Immature natural killer cell (primary cell): ENCODE data around the gene STK32B. TPM values are rescaled to one million over a fixed set of nuclear protein-coding genes. Genes with fewer than 3 reads are reported as not detected.
"Not testable (repeated sequence)": the region's sequence is repeated elsewhere in the genome, so short reads cannot be mapped to it uniquely, and the experiment has no call there.

Experiments
- DNase-seq, 3 donors: peaks; one replicate each; pipeline ENCODE4 v3.0.0; 2022; ENCODE audit warnings: mixed read lengths in 1 of 3
- H3K27ac Mint-ChIP-seq, 6 donors: one replicate each; pipeline ENCODE4 v1.8.0; 2020; ENCODE audit warnings: mixed read lengths in 6 of 6, mild to moderate bottlenecking in 5 of 6, inconsistent platforms in 4 of 6, moderate library complexity in 3 of 6
- H3K27me3 Mint-ChIP-seq, 3 donors: one replicate each; pipeline ENCODE4 v1.8.0; 2020 to 2021; ENCODE audit warnings: low read depth in 3 of 3, mild to moderate bottlenecking in 3 of 3, mixed read lengths in 3 of 3, moderate library complexity in 3 of 3, inconsistent platforms in 1 of 3
- H3K36me3 Mint-ChIP-seq, 3 donors: one replicate each; pipeline ENCODE4 v1.8.0; 2020; ENCODE audit warnings: mixed read lengths in 3 of 3, inconsistent platforms in 2 of 3, mild to moderate bottlenecking in 2 of 3
- H3K4me1 Mint-ChIP-seq, 2 donors: one replicate each; pipeline ENCODE4 v1.8.0; 2020; ENCODE audit warnings: inconsistent platforms in 2 of 2, mild to moderate bottlenecking in 2 of 2, mixed read lengths in 2 of 2, moderate library complexity in 1 of 2
- H3K4me3 Mint-ChIP-seq, 5 donors: one replicate each; pipeline ENCODE4 v1.8.0; 2020; ENCODE audit warnings: mild to moderate bottlenecking in 5 of 5, mixed read lengths in 5 of 5, inconsistent platforms in 3 of 5, moderate library complexity in 3 of 5
- H3K9me3 Mint-ChIP-seq, 6 donors: one replicate each; pipeline ENCODE4 v1.8.0; 2020; ENCODE audit warnings: mild to moderate bottlenecking in 6 of 6, mixed read lengths in 6 of 6, inconsistent platforms in 4 of 6, moderate library complexity in 3 of 6
- polyA plus RNA-seq, 3 donors: library from polyadenylated mRNA; unstranded; fragments of 300-500 nt; fragmentation: Illumina TruSeq; gene quantifications; one replicate each; pipeline ENCODE4 v1.2.3, GENCODE V29; 2021

The STK32B gene
- polyA plus RNA-seq, 3 donors from 2014 or later = not detected

DNA sequence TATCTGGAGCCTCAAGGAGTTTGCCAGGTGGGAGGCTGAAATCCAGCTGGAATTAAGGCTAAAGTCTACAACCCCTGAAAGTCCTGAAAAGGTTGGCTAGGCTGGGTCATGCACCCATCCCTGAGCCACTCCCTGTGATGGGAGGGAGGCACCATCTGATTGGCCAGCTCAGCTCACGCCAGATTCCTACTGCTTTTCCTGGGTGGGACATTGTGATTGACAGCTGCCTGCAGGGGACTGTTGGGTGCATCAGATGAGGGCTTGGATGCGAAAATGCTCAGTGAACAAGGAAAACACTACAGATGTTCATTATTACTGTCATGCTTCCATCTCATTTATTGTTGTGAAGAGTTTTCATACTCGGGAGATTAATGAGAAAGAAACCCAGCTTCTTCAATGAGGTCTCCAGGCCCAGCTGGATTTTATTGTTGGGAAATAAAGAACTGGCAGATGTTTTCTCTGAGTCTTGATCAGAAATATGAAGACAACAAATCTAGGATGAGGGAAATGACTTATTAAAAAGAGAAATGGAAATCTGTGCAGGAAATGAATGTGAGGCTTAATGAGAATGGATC, 185.9 kb downstream of the STK32B start:
- no peak for DNase-seq
- Mint-ChIP-seq H3K27me3 (peaks cover 0 to 2% (median 0%) of the 10 kb centered on the region in 3 donors), H3K36me3 (no peaks in the 10 kb centered on the region), H3K27ac (no peak overlapping the region), H3K4me1 (no peaks in the 10 kb centered on the region), H3K4me3 (no peak overlapping the region), H3K9me3 (no peaks in the 10 kb centered on the region)

DNA sequence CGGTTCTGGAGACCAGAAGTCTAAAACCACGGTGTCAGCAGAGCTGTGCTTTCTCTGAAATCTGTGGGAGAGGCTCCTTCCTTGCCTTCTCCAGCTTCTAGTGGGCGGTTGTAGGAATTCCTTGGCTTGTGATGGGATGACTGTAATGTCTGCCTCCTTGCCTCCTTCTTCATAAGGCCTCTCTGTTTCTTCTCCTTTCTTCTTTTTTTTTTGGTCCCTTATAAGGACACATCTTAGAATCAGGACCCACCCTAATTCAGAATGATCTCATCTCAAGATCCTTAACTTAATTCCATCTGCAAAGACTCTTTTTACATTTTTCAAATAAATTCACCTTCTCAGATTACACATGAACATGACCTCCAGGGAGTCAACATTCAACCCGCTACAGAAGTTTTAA, 186.9 kb downstream of the STK32B start:
- no peak for DNase-seq
- Mint-ChIP-seq H3K4me1 (no peaks in the 10 kb centered on the region), H3K27me3 (peaks cover 0 to 2% (median 0%) of the 10 kb centered on the region in 3 donors), H3K4me3 (no peak overlapping the region), H3K36me3 (no peaks in the 10 kb centered on the region), H3K9me3 (no peaks in the 10 kb centered on the region), H3K27ac (no peak overlapping the region)

DNA sequence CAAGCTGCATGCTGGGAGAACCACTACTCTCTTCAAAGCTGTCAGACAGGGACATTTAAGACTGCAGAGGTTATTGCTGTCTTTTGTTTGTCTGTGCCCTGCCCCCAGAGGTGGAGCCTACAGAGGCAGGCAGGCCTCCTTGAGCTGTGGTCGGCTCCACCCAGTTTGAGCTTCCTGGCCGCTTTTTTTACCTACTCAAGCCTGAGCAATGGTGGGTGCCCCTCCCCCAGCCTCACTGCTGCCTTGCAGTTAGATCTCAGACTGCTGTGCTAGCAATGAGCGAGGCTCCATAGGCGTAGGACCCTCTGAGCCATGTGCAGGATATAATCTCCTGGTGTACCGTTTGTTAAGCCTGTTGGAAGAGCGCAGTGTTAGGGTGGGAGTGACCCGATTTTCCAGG, 195.8 kb downstream of the STK32B start:
- H3K4me1 Mint-ChIP-seq, DNase-seq, H3K27ac Mint-ChIP-seq, H3K27me3 Mint-ChIP-seq, H3K9me3 Mint-ChIP-seq, H3K4me3 Mint-ChIP-seq, H3K36me3 Mint-ChIP-seq: not testable (repeated sequence)

DNA sequence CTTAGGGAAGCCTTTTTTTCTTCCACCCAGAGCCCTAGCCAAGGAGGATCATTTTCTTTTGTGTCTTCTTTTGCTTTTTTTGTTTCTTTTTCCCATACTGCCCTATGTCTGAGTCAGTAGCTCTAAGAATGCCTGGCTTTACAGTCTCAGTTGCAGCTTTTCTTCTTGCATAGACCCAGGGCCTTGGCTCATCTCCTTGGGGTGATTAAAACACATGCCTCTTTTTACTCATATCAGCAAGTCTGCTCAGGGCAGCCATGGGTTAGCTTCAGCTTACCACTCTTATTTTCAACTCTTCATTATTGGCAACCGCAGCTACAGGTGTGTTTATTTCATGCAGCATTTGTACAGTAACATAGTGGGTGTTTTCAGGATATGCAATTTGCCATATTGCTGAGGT, 196.5 kb downstream of the STK32B start:
- H3K27me3 Mint-ChIP-seq = peaks cover 2 to 3% (median 3%) of the 10 kb centered on the region in 3 donors
- no peak for DNase-seq
- H3K9me3 Mint-ChIP-seq = peaks cover 0 to 3% (median 0%) of the 10 kb centered on the region in 6 donors
- H3K4me3 Mint-ChIP-seq = no peak overlapping the region
- H3K36me3 Mint-ChIP-seq = no peaks in the 10 kb centered on the region
- no peak overlapping the region for H3K27ac Mint-ChIP-seq
- no peaks in the 10 kb centered on the region for H3K4me1 Mint-ChIP-seq

DNA sequence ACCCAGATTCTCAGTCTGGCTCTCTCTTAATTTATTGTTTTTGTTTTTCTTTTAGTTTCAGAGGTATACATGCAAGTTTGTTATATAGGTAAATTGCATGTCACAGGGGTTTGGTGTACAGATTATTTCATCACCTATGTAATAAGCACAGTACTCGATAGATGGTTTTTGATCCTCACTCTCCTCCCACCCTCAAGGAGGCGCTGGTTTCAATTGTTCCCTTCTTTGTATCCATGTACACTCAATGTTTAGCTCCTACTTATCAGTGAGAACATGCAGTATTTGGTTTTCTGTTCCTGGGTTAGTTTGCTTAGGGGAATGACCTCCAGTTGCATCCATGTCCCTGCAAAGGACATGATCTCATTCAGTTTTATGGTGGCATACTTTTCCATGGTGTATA, 198.4 kb downstream of the STK32B start:
- Mint-ChIP-seq H3K4me1 (no peaks in the 10 kb centered on the region), H3K27me3 (peaks cover 1 to 3% (median 2%) of the 10 kb centered on the region in 3 donors), H3K36me3 (no peaks in the 10 kb centered on the region), H3K9me3 (peaks cover 0 to 3% (median 0%) of the 10 kb centered on the region in 6 donors), H3K4me3 (no peak overlapping the region), H3K27ac (no peak overlapping the region)
- no peak for DNase-seq

DNA sequence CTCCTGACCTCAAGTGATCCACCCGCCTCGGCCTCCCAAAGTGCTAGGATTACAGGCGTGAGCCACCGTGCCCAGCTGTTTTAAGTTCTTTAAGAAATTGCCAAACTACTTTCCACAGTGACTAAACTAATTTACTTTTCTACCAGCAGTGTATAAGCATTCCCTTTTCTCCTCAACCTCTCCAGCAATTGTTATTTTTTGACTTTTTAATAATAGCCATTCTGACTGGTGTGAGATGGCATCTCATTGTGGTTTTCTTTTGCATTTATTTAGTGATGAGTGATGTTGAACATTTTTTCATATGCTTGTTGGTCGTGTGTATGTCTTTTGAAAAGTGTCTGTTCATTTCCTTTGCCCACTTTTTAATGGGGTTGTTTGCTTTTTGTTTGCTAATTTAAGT, 199.3 kb downstream of the STK32B start:
- not testable (repeated sequence) for H3K36me3 Mint-ChIP-seq, H3K27me3 Mint-ChIP-seq, DNase-seq, H3K4me3 Mint-ChIP-seq, H3K27ac Mint-ChIP-seq, H3K9me3 Mint-ChIP-seq, H3K4me1 Mint-ChIP-seq

DNA sequence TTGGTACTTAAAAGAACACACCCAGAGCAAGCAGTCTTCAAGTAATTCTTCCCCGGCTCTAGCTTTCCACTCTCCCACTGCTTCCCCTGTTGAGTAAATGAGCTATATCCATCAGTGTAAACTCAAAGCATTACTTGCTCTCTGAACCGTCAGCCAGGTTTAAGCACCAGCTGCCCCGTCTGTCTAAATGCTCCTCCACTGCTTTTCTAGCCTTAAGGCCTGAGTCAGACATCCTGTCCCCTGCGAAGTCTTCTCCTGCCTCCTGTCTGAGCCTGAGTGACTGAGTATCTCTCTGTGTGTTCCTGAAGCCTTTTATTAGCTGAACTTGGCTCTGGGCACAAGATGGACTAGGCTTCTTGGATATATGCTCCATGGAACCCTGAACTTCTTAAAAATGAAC, 205.1 kb downstream of the STK32B start:
- no peak overlapping the region for H3K4me3 Mint-ChIP-seq
- DNase-seq = no peak
- H3K36me3 Mint-ChIP-seq = no peaks in the 10 kb centered on the region
- no peaks in the 10 kb centered on the region for H3K4me1 Mint-ChIP-seq
- H3K27me3 Mint-ChIP-seq = peaks cover 0 to 2% (median 0%) of the 10 kb centered on the region in 3 donors
- no peaks in the 10 kb centered on the region for H3K9me3 Mint-ChIP-seq
- H3K27ac Mint-ChIP-seq = no peak overlapping the region

DNA sequence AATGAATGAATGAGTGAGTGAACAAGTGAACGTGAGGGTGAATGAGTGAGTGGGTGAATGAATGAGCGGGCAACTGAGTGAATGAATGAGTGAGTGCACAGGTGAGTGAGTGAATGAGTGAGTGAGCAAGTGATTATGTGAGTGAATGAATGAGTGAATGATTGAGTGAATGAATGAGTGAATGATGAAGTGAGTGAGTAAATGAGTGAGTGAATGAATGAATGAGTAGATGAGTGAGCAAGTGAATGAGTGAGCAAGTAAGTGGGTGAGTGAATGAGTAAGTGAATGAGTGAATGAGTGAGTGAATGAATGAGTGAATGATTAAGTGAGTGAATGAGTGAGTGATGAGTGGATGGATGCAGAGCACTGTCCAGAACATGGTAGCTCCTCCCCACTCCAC, 205.8 kb downstream of the STK32B start:
- H3K36me3 Mint-ChIP-seq = no peaks in the 10 kb centered on the region
- no peak overlapping the region for H3K27ac Mint-ChIP-seq
- no peak overlapping the region for H3K4me3 Mint-ChIP-seq
- no peaks in the 10 kb centered on the region for H3K4me1 Mint-ChIP-seq
- peaks cover 0 to 4% (median 0%) of the 10 kb centered on the region in 3 donors for H3K27me3 Mint-ChIP-seq
- no peak for DNase-seq
- no peaks in the 10 kb centered on the region for H3K9me3 Mint-ChIP-seq

DNA sequence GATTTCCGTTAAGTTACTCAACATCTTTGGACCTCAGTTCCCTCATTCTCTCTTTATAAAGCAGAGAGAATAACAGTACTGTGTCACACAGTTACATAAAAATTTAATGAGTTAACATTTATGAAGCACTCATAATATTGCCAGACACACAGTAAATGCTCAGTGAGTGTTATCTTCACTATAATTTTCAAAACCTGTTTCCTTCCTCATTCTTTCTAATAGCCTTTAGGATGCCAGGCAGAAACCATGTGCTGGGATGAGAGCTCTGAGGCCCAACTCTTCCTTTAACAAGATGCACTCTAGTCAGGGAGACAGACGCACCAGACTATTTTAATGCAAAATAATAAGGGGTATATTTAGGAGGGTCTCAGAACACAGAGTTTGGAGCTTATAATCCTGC, 208.2 kb downstream of the STK32B start:
- Mint-ChIP-seq H3K36me3 (no peaks in the 10 kb centered on the region), H3K4me3 (no peak overlapping the region), H3K27ac (no peak overlapping the region), H3K9me3 (no peaks in the 10 kb centered on the region), H3K4me1 (no peaks in the 10 kb centered on the region), H3K27me3 (peaks cover 0 to 9% (median 4%) of the 10 kb centered on the region in 3 donors)
- no peak for DNase-seq

DNA sequence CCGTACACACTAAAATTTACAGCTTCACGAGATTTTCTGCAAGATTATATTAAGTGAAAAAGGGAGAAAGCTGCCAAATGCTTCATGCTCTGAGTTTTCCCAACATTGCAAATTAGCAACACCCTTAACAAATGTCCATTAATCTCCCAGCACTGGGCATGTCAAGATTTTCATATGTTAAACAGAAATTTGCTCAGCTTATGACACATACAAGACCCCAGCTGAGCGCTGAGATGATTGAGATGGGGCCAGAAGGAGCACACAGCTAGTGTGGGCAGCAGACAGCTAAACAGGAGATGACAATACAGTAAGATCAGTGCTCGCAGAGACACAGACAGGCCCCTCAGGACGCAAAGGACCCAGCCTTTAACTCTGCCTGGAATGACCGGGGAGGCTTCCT, 208.8 kb downstream of the STK32B start:
- DNase-seq = no peak
- H3K36me3 Mint-ChIP-seq = no peaks in the 10 kb centered on the region
- H3K27me3 Mint-ChIP-seq = peaks cover 0 to 9% (median 4%) of the 10 kb centered on the region in 3 donors
- H3K27ac Mint-ChIP-seq = no peak overlapping the region
- H3K9me3 Mint-ChIP-seq = no peaks in the 10 kb centered on the region
- H3K4me3 Mint-ChIP-seq = no peak overlapping the region
- no peaks in the 10 kb centered on the region for H3K4me1 Mint-ChIP-seq

DNA sequence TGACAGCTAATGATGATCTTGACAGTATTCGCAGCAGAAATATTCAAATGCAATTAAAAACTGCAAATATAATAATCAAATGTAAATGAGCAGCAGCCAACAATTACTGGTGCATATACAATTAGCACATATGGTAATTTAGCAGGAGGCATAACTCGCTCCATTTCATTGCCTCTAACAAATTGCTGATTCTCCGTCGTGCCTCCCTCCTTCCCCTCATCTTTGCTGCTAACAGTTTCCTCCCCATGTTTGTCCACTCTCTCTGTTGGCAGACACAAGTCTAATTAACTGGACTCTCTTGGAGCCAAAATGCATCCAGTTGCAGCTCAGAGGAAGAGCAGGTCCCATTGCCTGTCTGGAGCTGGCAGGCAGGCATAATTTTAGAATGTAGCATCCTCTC, 210.6 kb downstream of the STK32B start:
- no peaks in the 10 kb centered on the region for H3K9me3 Mint-ChIP-seq
- no peak overlapping the region for H3K27ac Mint-ChIP-seq
- H3K4me3 Mint-ChIP-seq = no peak overlapping the region
- peaks cover 0 to 9% (median 4%) of the 10 kb centered on the region in 3 donors for H3K27me3 Mint-ChIP-seq
- DNase-seq = no peak
- H3K36me3 Mint-ChIP-seq = no peaks in the 10 kb centered on the region
- no peaks in the 10 kb centered on the region for H3K4me1 Mint-ChIP-seq

DNA sequence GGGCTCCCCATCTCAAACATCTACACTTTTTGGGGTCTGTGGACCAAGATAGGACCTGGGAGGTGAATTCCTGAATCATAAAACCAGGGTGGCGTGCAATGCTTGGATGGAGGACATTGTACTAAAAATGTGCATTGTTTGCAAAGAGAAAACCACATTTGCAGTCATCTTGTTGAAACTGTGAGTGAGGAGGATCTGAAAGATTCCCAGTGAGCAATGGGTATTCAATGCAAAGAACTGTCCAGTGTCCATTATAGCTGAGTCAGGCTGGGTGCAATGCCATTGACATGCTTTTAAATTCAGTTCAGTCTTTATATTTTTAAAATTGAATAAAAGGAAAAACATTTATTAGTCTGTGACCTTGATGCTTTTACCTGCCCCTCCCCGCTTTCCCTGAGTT, 215.7 kb downstream of the STK32B start:
- no peak for DNase-seq
- peaks cover 2 to 9% (median 3%) of the 10 kb centered on the region in 3 donors for H3K27me3 Mint-ChIP-seq
- no peaks in the 10 kb centered on the region for H3K9me3 Mint-ChIP-seq
- H3K4me1 Mint-ChIP-seq = no peaks in the 10 kb centered on the region
- H3K36me3 Mint-ChIP-seq = no peaks in the 10 kb centered on the region
- no peak overlapping the region for H3K27ac Mint-ChIP-seq
- H3K4me3 Mint-ChIP-seq = no peak overlapping the region

DNA sequence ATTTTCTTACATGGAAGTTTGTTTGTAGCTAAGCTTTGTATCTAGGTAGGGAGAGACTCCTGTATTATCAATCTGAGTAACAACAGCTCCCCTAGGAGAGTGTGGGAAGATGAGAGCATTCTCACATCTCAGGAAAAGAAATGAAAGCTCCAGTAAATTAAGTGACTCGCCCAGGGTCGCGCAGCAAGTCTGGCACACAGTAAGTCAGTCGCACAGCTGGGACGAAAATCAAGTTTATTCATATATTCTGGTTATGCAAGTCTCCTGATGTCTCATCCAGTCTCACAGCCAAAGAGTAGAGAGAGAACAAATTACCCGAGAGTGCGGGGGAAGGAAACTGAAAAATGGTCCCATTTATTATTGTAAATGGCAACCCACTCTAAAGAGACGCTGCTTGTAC, 216.1 kb downstream of the STK32B start:
- H3K4me1 Mint-ChIP-seq = no peaks in the 10 kb centered on the region
- no peak overlapping the region for H3K4me3 Mint-ChIP-seq

DNA sequence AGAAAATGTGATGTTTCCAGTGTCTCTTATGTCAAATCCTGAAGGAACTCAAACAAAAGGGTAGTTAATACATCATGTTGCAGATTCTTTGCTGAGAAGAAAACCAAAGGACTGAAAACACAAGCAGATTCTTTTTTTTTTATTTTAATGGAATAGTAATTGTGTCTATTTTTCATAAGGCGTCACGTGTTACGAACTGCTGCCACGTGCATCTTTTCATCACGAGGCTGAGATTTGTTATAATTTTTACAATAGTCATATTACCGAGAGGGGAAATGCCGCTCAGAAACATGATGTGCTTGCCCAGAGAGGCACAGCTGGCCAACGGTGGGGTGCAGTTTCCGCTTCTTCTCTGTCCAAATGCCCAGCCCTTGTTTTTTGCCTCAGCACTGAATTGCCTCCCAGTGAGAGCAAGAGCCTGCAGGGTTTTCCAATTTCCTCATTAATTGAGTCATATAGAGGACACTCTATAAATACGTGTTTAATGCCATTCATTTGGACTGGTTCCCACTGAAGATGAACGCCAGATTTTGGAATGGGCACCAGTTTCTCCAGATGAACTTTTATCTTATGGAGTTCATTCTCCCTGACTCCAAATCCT, 225.3 kb downstream of the STK32B start:
- Mint-ChIP-seq H3K27ac (no peak overlapping the region), H3K4me1 (no peaks in the 10 kb centered on the region), H3K36me3 (no peaks in the 10 kb centered on the region), H3K9me3 (peaks cover 0 to 6% (median 0%) of the 10 kb centered on the region in 6 donors), H3K27me3 (no peaks in the 10 kb centered on the region), H3K4me3 (no peak overlapping the region)
- DNase-seq = no peak

More for the DNA sequence above, 216.1 kb downstream of the STK32B start:
- Mint-ChIP-seq H3K9me3 (no peaks in the 10 kb centered on the region), H3K27me3 (peaks cover 2 to 9% (median 3%) of the 10 kb centered on the region in 3 donors), H3K36me3 (no peaks in the 10 kb centered on the region), H3K27ac (no peak overlapping the region)
- no peak for DNase-seq

DNA sequence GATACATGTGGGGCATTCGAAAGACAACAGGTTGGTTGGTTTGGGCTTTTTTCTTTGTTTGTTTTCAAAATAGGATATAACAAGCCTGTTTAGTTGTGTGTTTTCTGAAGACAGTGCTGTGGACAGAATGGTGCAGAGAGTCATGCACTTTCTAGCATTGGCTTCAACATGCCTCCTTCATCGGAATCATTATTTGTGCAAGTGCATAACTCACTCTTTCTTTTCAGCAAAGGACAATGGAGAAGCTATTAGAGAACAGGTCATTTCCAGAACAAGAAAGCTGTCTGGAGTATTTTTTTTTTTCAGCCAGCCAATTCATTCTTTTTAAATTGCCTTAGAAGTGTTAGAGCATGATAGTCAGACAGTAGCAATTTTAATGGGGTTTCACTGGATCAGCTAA, 225.8 kb downstream of the STK32B start:
- H3K27me3 Mint-ChIP-seq = no peaks in the 10 kb centered on the region
- no peak overlapping the region for H3K4me3 Mint-ChIP-seq

More for the DNA sequence above, 225.8 kb downstream of the STK32B start:
- no peaks in the 10 kb centered on the region for H3K4me1 Mint-ChIP-seq
- no peak overlapping the region for H3K27ac Mint-ChIP-seq
- H3K36me3 Mint-ChIP-seq = no peaks in the 10 kb centered on the region
- no peak for DNase-seq
- peaks cover 0 to 6% (median 0%) of the 10 kb centered on the region in 6 donors for H3K9me3 Mint-ChIP-seq
